NCI-H69 (cell line): ENCODE measurements around the gene TOP1.
"Not testable (repeated sequence)": the region's sequence is repeated elsewhere in the genome, so short reads cannot be mapped to it uniquely, and the experiment has no call there.

Experiments
- DNase-seq: peaks from one replicate; lab custom pipeline; 2025; lab: John Stamatoyannopoulos, UW

Gene TOP1

DNA sequence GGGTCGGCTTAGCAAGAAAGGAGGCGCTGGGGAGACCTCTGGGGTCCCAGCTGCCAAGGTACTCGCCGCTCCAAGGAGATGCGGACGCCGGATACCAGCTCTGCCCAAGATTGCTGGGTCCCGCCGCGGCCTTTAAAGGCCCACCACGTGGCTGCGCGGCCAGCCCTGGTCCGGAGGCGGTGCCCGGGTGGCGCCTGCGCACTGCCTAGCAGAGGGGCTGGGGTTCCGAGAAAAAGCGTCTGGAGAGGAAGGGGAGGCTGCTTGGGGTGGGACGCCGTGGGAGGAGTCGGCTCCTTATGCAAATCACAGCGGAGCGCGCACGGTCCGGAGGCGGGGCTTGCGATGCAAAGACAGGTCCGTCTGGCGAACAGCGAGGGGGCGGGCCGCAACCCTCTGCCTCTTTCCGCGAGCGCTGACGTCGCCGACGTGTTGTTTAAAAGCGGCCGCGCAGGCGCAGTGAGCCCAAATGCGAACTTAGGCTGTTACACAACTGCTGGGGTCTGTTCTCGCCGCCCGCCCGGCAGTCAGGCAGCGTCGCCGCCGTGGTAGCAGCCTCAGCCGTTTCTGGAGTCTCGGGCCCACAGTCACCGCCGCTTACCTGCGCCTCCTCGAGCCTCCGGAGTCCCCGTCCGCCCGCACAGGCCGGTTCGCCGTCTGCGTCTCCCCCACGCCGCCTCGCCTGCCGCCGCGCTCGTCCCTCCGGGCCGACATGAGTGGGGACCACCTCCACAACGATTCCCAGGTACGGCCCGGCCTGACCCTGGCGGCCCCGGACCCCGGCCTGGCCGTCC lies at the start of gene TOP1:
Gene TOP1, plus strand, starts transcription at position 464 of the 791 bp plus-strand sequence. Its CDS starts 246 bp downstream, at position 710.
- DNase-seq, result peak; percentile 98

DNA sequence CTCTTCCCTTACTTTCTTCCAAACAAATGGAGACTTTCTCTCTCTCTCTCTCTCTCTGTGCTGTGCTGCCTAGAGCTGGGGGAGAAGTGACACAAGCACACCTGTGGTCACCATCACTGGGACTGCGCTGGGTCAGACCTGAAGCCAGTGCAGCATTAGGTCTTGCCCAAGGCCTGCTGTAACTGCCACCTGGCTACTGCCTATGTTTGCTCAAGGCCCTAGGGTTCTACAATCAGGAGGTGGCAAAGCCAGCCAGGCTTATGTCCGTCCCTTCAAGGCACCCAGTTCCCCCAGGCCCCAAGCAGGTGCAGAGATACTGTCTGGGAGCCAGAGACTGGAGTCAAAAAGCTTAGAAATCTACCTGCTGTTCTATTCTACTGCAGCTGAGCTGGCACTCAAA lies 49.4 kb upstream of the TOP1 start:
- no peak for DNase-seq

DNA sequence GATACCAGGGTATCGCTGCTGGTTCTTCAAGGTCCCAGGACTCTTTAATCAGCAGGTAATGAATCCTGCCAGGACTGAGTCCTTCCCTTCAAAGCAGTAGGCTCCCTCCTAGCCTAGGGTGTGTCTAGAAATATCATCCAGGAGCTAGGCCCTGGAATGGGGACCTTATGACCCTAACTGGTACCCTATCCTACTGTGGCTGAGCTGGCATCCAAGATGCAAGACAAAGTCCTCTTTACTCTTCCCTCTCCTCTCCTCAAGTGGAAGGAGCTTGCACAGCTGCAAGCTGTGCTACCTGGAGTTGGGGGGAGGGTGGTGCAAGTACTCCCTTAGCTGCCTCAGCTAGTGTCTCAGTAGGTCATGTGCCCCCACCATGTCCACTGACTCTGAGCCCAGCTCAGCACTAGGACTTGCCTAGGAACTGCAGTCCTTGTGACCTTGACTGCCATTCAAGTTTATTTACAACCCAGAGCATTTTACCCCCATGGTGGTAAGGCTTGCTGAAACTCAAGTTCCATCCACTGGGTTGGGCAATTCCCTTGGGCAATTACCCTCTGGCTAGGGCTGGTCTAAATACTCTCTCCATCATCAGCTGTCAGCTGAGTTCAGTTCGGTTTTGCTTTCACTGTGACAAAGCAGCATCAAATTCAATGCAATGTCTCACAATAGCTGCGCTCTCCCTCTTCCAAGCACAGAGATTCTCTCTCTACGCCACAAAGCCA lies 48.4 kb upstream of the TOP1 start:
- DNase-seq, result no peak

DNA sequence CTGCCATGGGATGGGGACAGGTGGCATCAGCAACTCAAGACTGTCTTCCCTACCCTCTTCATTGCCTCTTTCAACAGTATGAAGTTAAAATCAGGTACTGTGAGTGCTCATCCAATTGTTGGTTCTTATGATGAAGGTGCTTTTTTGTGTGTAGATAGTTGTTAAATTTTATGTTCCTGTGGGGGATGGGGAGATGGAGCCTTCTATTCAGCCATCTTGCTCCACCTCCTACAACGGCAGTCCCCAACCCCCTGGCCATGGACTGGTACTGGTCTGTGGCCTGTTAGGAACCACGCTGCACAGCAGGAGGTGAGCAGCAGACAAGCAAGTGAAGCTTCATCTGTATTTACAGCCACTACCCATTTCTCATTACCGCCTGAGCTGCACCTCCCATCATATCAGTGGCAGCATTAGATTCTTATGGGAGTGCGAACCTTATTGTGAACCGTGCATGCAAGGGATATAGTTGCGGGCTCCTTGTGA lies 47.8 kb upstream of the TOP1 start:
- no peak for DNase-seq

DNA sequence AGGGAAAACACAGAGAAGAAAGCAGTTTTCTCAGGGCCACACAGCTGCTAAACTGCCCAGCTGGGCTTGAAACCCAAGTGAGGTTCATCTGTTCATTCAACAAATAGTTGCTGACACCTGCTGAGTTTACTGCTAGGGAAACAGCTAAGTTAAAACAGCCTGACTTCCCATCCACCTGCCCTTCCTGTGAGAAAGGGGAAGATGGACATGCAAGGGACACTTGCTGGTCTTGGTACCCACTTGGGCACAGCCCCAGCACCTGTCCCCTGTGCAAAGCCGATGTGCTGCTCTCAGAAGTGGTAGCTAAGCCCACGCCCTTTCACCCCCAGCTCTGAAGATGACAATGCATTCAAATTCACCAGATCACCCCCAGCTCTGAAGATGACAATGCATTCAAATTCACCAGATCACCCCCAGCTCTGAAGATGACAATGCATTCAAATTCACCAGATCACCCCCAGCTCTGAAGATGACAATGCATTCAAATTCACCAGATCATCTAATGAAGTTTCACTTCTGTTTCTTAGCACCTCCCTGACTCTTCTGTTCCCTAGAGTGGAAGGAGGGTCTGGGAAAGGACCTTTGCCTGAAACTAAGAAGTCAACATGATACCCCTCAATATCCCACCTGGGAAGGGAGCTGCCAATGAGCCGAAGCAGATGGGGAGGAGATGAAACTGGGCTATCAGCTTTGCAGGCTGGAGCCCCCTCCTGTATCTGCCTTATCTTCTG lies 46.0 kb upstream of the TOP1 start:
- DNase-seq, result peak; percentile 53

DNA sequence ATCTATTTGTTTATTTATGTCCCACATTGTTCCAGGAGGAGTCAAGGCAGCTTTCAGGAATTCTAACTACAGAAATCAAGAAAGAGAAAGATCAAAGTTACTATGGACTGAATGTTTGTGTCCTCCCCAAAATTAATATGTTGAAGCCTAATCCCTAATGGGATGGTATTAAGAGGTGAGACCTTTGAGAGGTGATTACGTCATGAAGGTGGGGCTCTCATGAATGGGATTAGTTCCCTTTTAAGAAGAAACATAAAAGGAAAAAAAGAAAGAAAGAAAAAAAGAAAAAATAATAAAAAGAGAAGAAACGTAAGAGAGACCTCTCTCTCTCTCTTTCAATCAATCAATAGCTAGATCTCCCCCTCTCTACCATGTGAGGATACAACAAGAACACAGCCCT lies 44.7 kb upstream of the TOP1 start:
- DNase-seq, result no peak

DNA sequence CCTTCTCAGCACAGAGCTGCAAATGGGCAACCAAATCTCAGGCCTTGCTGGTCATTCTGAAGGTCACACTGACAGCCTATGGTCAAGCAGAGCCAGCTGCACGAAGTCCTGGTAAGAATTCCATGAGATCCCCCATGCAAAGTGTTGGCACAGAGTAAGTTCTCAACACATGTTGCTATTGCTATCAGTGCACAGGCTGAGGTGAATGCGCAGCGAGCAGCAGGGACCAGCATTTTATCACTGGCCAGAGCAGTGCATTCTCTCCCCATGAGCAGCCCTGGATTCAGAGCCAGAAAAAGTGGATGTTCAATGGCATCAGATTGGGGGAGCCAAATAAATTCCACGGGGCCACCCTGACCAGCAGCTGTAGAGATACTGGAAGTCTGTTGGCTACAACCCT lies 44.1 kb upstream of the TOP1 start:
- DNase-seq, result no peak

DNA sequence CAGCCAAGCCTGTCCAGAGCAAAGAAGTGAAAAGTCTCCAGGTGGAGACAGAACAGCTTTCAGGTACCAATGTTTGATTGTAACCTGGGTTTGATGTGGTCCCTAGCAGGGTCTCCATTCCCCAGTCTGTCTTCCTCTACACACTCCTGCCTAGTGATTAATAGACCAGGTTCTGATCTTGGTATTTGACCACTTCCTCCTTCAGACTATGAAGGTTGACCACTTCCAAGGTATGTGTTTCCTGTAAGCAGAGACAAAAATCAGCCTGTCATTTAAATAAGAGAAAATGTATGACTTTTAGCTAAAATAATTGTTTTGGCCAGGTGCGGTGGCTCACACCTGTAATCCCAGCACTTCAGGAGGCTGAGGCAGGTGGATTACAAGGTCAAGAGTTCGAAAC lies 41.8 kb upstream of the TOP1 start:
- no peak for DNase-seq

DNA sequence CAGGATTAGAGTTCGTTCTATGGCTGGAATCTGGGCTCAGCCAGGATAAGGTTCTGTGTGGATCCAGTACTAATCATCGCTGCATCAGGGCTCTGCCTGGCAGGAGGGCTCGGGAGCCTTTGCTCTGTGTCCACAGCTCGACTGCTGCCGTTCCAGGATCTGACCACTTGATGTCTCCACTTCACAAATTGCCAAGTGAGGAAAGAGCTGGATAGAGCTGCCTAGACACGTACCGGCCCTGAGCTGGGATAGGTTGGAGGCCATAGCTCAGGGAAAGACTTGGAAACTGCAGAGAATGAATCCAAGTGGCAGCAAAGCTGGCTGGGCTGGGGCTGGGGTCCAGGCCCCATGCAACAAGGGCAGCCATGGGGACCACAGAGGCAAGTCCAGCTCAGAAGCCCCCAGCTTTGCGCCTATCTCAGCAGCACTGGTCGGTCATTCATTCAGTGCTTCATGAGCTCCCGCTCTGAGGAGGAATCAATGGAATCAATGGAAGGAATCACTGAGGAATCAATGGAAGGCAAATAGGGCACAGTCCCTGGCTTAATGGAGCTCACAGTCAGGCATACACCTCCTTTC lies 38.0 kb upstream of the TOP1 start:
- peak; percentile 83 for DNase-seq

DNA sequence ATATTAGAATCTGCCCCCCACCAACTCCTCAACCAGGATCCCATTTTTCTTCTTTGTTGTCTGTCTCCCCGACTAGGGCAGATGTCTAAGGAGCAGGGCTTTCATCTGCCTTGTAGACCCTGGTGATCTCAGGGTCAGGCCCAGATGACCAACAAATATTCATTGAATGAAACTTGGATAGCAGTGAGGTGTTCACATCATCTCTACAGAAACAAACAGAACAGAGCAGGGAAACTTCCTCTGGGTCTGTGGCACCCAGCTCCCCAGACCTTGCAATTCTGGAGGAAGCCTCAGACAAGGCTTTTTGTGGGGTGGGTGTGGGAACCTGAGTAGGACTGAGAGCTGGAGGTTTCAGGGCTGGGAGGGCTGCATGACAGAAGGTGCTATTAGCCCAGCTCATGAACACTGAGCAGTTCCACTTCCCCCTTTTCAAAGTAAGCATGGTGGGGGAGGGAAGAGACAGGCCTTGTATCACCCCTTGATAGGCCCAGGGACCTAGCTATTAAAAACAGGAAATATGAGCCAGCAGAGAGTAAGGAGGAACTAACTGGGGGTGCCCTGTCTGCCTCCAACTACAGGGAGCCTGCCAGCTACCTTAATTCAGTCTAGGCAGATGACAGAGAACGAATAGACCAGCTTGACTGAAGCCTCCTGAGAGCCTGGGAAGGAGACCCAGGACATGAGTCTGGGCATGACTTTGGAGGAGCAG lies 37.3 kb upstream of the TOP1 start:
- DNase-seq, result peak; percentile 41

DNA sequence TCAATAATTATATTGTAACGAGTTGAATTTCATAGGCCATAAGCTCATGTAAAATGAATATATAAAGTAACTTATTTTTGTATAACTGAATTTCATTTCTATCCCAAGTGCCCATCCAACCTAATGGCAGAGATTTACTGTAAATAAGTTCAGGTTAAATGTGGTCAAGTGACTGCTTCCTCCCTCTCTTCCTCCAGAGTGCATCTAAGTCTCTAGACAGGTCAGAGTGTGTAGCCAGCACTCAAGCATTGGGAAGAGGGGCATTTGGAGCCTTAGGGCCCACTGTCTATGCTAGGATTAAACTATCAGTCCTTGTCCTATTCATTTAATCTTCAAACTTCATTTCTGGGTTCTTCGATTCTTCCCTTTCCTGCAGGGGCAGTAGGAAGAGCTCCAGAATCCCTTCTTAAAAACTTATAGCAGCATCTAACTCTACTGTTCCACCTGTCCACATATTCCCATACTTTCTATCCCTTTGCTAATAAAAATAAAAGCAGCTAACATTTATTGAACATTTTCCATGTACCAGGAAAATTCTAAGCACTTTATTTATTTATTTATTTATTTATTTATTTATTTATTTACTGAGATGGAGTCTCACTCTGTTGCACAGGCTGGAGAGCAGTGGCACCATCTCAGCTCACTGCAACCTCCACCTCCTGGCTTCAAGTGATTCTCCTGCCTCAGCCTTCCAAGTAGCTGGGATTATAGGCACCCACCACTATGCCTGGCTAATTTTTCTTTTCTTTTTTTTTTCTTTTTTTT lies 36.1 kb upstream of the TOP1 start:
- no peak for DNase-seq

DNA sequence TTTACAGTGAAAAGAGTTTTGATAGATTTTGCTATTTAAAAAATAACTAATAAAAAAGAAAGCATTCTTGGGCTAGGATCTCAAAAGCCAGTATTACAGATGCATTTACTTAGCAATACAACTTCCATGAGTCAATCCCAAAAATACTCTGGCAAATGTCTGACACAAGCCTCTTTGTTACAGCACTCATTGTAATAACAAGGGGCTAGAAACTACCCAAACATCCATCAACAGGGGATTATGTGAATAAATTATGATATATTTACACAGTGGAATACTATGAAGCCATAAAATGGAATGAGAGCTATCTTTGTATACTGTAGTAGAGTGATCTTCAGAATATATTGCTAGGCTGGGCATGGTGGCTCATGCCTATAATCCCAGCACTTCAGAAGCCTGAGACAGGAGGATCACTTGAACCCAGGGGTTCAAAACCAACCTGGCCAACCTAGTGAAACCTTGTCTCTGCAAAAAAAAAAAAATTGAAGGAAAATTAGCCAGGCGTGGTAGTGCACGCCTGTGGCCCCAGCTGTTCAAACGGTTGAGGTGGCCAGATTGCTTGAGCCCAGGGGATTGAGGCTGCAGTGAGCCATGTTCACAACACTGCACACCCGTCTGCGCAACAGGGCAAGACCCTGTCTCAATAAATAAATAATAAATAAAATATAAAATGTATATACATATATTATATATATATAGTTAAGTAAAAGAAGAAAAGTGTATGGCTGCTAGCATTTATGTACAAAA lies 34.7 kb upstream of the TOP1 start:
- DNase-seq, result peak; percentile 72

DNA sequence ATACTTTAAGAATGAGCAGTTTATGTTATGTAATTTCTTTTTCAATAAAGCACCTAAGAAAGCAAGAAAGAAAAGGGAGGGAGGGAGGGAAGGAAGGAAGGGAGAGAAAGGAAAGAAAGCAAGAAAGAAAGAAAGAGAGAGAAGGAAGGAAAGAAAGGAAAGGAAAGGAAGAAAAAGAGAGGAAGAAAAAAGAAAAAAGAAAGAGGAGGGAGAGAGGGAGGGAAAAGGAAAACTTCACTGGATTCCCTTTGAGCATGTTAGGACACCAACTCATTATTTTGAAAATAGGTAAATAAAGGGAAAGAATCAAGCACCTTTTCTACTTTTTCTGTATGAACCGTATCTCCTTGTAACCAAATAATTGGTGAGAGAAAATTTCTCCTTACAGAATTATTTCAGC lies 32.3 kb upstream of the TOP1 start:
- DNase-seq, result no peak

DNA sequence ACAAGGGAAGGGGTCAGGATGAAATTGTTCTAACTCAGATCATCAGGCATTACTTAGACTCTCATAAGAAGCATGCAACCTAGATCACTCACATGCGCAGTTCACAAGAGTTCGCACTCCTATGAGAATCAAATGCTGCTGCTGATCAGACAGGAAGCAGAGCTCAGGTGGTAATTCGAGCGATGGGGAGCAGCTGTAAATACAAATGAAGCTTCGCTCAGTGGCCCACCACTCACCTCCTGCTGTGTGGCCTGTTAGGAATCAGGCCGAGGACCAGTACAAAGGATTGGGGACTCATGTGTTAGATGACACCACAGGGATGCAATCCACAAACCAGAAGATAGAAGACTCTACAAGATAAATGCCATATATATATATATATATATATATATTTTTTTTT lies 31.5 kb upstream of the TOP1 start:
- peak; percentile 11 for DNase-seq

DNA sequence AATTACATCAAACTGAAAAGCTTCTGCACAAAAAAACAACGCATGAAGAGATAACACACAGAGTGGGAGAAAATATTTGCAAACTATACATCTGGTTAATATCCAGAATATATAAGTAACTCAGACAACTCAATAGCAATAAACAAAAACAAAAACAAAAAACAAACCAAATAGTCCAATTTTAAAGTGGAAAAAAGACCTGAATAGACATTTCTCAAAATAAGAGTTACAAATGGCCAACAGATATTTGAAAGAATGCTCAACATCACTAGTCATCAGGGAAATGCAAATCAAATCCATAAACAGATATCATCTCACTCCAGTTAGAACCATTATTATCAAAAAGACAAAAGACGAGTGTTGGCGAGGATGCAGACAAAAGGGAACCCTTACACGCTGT lies 28.8 kb upstream of the TOP1 start:
- DNase-seq, result no peak

DNA sequence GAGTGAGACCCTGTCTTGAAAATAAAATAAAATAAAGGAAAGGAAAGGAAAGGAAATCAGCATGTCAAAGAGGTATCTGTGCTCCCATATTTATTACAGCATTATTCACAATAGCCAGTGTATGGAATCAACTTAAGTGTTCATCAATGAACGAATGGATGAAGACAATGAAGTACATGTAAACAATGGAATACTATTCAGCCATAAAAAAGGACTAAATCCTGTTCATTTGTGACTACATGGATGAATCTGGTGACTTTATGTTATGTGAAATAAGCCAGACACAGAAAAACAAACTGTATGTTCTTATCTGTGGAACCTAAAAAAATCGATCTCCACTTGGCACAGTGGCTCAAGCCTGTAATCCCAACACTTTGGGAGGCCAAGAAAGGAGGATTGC lies 28.0 kb upstream of the TOP1 start:
- DNase-seq, result no peak

DNA sequence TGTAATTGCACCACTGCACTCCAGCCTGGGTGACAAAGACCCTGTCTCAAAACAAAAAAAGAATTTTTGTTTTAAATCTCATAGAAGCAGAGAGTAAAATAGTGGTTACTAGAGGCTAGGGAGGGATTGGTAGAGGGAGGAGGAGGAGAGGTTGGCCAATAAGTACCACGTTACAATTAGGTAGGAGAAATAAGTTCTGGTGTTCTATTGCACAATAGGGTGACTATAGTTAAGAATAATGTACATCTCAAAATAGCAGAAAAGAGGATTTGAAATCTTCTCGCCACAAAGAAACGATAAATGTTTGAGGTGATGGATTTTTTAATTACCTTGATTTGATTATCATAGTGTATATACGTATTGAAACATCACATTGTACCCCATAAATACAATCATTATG lies 27.1 kb upstream of the TOP1 start:
- DNase-seq, result no peak

DNA sequence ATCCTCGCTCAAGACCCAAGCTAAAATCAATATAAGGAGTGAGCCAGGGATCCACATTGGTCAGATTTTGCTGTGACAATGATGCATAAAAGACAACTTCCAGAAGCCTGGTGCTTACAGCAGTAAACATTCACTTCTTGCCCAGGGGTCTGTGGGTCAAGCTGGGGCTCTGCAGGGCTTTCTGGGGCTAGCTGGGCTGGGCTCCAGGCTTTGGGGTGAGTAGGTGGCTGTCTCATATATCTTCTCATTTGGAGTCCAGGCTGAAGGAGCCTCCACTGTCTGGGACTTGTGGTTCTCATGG lies 25.8 kb upstream of the TOP1 start:
- DNase-seq, result no peak

DNA sequence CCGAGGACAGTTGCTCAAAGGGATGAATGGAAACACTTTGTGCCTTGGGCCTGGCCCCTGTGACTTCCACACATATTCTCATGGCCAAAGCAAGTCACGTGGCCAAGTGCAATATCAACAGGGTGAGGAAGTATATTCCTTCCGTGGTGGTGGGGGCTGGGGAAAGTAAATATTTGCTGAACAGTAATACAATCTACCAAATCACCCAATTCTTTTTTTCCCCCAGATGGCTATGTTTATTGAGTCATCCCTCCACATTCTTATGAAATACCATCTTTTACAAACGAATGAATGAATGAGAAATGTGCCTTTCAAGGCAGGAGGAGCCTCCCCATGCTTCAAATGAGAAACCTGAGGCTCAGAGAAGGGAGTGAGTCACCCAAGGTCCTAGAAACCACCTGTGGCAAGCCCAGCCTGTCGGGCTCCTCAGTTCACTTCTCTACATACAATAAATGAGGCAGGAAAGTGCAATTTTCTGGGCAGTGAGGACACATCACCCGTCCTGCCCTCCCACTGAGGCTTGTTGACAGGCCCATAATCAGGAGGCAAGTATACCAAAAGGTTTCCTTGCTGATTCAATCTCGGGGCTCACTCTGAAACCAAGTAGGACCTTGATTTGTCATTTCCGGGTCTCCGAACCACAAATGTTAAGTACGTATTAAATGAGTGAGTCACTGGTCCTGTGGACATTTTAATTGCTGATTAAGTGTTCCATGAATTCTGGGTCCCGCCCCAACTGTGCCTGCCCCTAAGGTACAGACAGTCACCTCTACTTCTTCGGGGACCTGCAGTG lies 25.3 kb upstream of the TOP1 start:
- DNase-seq, result peak; percentile 92

DNA sequence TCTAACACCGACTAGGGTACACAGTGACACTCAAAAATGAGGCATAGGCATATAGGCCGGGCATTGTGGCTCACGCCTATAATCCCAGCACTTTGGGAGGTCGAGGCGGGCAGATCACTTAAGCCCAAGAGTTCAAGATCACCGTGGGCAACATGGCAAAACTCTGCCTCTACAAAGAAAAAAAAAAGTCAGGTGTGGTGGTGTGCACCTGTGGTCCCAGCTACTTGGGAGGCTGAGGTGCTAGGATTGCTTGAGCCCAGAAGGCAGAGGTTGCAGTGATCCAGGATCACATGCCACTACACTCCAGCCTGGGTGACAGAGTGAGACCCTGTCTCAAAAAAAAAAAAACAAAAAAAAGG lies 24.7 kb upstream of the TOP1 start:
- not testable (repeated sequence) for DNase-seq
